T-helper 2 cell (primary cell): ENCODE measurements around the gene ERAP2.
"Not testable (repeated sequence)": the region's sequence is repeated elsewhere in the genome, so short reads cannot be mapped to it uniquely, and the experiment has no call there.

Experiments used
- DNase-seq, 5 experiments: peaks; one replicate each; pipeline versions ENCODE4 v3.0.0 to v3.0.0-alpha.2; 2012 to 2022

ERAP2 gene

DNA sequence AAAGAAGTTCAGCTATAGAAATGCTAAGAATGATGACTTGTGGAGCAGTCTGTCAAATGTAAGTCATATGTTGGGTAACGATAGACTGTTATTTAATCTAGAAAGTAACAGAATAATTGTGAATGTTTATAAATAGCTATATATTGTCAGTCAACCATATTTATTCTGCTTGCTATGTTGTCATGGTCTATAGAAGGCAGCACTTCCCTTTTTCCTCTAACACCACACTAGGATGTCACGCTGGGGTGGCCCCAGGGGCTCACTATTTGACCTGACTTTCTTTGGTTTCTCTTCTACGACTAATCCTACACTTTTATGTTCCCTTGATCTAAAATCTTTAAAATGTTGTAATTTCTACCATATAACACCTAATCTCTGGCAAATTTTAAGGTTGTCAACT, 20.5 kb downstream of the ERAP2 start:
- peak in 1 of 5 experiments; percentile 29 for DNase-seq

GRCh38 chr5:96901384-96901783, 25.1 kb downstream of the ERAP2 start:
- no peak for DNase-seq

DNA sequence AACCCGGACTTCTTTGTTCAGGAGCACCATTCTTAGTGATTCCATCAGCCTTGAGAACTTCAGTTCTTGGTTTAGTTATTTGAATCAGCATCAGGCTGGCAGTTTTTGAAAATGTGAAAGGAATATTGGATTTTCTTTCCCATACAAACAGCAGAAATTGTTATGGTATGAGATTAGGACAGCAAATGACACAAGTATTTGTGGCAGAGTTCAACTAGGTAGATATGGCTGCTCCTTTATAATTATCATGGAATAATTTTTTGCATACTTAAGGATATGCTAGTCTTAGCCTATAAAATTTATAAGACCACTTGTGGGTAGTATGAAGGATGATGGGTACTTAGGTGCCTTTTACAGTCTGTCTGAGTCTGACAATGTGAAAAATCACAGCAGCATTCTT, 25.5 kb downstream of the ERAP2 start:
- no peak for DNase-seq

GRCh38 chr5:96902876-96903275, 26.6 kb downstream of the ERAP2 start:
- DNase-seq, result no peak

DNA sequence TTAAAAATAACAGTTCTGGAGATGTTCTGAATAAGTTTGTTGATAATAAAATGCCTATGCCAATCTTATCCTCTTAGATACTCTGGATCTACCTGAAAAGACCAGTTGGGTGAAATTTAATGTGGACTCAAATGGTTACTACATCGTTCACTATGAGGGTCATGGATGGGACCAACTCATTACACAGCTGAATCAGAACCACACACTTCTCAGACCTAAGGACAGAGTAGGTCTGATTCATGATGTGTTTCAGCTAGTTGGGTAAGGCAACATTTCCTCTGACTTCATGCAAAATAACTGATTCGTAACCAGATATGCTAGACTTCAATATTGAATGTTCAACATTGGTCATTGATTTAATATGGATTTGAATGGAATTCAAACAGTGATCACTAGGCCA, 27.0 kb downstream of the ERAP2 start:
- DNase-seq, result no peak

DNA sequence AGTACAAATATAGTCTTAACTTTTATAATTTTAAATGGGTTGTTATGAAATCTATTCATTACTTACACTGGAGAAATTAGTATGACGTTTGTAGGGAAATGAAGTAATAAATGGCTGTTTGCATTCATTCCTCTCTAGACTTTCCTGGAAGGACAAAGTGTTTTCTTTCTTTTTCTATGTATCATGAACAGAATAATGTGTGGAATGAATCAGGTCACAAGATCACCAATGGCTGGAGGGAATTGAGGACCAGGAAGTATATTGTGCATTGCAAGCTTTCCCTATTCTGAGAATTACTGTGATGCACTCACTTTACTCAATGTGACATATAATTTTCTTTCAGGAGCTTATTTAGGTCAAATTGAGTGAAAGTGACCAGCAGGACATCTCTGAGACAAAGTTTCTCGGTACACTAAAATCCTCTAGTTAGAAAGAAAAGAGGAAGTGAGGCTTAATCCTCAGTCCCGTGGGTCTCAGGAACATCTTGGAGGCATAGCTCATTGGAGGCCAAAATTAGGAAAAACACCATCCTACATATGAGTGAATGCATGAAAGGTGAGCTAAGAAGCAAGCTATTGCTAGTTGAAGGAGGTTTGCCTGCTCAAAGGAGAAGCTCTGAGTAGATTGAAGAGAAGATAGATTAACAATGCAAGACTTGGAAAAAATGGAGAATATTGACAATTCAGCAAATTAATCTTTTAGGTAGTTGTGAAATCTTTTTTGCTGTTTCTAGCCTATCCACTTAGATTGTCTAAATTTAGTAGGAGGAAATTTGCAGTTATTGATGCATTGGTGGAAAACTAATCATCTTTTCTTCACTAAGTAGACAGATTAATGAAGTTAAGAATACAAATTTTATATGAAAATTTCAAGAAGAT, 28.0 kb downstream of the ERAP2 start:
- no peak for DNase-seq

- no peak for DNase-seq
Observed at GRCh38 chr5:96905864-96906263, 29.6 kb downstream of the ERAP2 start.

- DNase-seq, result no peak
Observed at GRCh38 chr5:96909003-96909402, 32.7 kb downstream of the ERAP2 start.

- no peak for DNase-seq
Observed at GRCh38 chr5:96909435-96909834, 33.1 kb downstream of the ERAP2 start.

DNA sequence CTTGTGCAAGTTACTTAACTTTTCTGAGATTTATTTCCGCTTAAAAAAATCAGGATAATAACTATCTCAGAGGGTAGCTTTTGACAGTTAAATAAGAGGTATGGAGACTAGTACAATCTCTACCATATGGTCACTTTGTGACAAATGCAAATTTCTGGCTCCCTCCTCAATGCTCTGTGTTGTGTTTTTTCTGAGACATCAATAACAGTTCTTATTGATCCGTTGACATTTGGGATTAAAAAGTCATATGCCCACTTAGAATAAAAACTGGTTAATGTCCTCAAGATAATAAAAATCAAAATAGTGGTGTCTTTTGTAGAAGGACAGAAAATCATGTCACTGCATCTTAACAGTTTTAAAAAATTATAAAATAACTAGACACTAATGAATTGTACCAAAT, 34.8 kb downstream of the ERAP2 start:
- no peak for DNase-seq

- DNase-seq, result no peak
Observed at GRCh38 chr5:96913233-96913632, 36.9 kb downstream of the ERAP2 start.

DNA sequence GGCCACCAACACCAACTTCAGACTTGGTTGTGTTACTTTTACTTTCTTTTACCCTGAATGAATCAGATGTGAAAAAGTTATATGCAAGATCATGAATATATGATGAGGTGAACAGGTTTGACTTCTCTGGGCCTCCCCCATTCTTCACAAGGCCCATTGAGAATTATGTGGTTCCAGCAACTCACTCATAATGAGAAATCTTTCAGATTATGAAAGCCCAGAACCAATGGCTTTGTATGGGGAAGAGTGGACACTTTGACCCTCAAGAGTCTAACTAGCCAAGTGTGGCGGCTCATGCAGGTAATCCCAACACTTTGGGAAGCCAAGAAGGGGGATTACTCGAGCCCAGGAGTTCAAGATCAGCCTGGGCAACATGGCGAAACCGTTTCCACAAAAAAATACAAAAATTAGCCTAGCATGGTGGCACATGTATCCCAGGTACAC, 43.5 kb downstream of the ERAP2 start:
- DNase-seq, result peak in 1 of 5 experiments; percentile 43

DNA sequence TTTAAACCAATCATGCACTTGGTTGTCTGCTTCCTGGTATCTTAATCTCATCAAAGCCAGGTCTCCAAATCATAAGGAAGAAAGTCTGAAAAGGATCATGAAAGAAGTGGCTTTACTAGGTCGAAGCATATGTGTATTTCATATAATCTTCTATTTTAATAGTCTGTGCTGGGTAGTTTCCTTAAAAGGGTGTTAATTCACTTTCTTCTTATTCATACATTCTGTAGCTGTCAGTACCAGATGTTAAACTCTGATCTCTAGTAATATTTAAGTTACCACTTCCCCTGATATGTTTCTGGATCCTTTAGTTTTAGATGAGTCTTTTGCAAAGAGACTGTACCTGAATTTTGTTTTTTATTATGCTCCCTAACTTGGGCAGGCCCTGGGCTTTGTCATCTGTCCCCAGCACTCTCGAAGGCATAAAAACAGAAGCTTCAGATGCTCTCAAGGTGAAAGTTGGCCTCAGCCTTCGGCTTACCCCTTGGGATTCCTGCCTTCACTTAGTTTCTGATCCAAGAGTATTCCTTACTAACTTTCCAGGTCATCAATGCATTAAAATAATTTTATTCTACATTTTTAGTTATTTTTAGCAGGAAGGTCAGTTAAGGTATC, 44.5 kb downstream of the ERAP2 start:
- DNase-seq, result no peak

GRCh38 chr5:96922499-96923244, 46.4 kb downstream of the ERAP2 start:
- no peak for DNase-seq

DNA sequence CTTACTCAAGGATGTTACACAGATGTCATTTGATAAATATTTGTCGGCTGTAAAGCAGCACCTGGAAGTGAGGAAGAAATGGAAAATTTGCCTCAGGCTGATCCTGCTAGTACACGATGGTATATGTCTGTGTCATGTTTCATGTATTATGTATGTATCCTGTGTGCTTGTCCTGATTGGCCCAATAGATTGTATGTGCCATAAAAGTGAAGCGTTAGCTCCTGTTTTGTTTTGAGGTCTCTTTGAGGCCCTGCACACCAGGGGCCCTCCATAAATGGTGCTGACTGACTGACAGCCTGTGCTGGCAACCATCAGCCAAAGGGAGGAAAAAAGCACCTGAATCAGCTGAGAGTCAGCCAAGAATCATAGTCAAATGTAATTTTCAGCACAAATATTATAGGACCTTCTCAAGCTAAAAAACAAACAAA, 47.7 kb downstream of the ERAP2 start:
- DNase-seq, result no peak

- no peak for DNase-seq
Observed at GRCh38 chr5:96926276-96926675, 50.0 kb downstream of the ERAP2 start.

- no peak for DNase-seq
Observed at GRCh38 chr5:96927008-96927407, 50.7 kb downstream of the ERAP2 start.

GRCh38 chr5:96928931-96929708, 52.8 kb downstream of the ERAP2 start:
- peak in 1 of 5 experiments; percentile 10 for DNase-seq

GRCh38 chr5:96930058-96930457, 53.8 kb downstream of the ERAP2 start:
- no peak for DNase-seq

- no peak for DNase-seq
Observed at GRCh38 chr5:96930589-96930988, 54.3 kb downstream of the ERAP2 start.

GRCh38 chr5:96931037-96931436, 54.7 kb downstream of the ERAP2 start:
- not testable (repeated sequence) for DNase-seq

- no peak for DNase-seq
Observed at GRCh38 chr5:96931605-96932004, 55.3 kb downstream of the ERAP2 start.

DNA sequence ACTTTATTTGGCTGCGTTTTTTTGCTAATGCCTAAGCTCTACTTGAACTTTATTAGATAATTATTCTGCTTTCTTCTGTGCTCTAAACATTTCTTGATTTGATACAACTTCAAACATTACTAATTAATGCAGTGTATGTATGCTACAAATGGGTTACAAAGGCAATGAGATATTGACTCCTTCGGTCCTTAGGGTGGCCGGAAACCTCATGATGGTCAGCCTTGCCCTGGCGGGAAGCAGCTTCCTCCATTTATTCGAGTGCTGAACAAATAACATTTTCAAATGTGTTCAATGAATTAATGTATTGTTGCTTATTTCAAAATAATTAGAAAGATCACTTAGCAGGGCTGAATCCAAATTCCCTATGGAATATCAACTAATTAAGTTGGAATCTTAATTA, 55.7 kb downstream of the ERAP2 start:
- no peak for DNase-seq
